WERI-Rb-1 (cell line): Measurements from ENCODE around the gene RFTN1.

Experiments used
- DNase-seq: peaks from one replicate; pipeline ENCODE4 v3.0.0-alpha.2; 2020
- H3K27ac ChIP-seq: fragments of 250-450 bp; sonication (Bioruptor Pico); 2 replicates; pipeline ENCODE4 v1.5.1; 2020; ENCODE audit warnings: mild to moderate bottlenecking, moderate library complexity
- H3K27me3 ChIP-seq: fragments of 250-450 bp; sonication (Bioruptor Pico); 2 replicates; pipeline ENCODE4 v1.5.1; 2021; ENCODE audit warnings: mild to moderate bottlenecking, low read depth, moderate library complexity; ENCODE audit not compliant: insufficient read depth, severe bottlenecking
- H3K36me3 ChIP-seq: fragments of 250-450 bp; sonication (Bioruptor Pico); 2 replicates; pipeline ENCODE4 v1.5.1; 2020; ENCODE audit warnings: mild to moderate bottlenecking, moderate library complexity
- H3K4me3 ChIP-seq: 2 replicates; pipeline ENCODE4 v1.5.1; 2011; ENCODE audit warnings: low read depth, mild to moderate bottlenecking, control low read depth, low read length
- H3K9me3 ChIP-seq: fragments of 250-450 bp; sonication (Bioruptor Pico); 2 replicates; pipeline ENCODE4 v1.5.1; 2021; ENCODE audit warnings: mild to moderate bottlenecking, moderate library complexity; ENCODE audit not compliant: severe bottlenecking
- CTCF ChIP-seq: IDR thresholded peaks from 2 replicates; pipeline ENCODE4 v1.5.1; 2011; ENCODE audit warnings: low read depth, mild to moderate bottlenecking, control low read depth, inconsistent platforms, low read length

Gene RFTN1

GRCh38 chr3:16383864-16384263 is 129.6 kb downstream of the RFTN1 start:
- H3K9me3 ChIP-seq, result no peaks in the 10 kb centered on the region
- no peak for TF ChIP-seq CTCF
- no peaks in the 10 kb centered on the region for H3K27me3 ChIP-seq
- H3K4me3 ChIP-seq, result no peak overlapping the region
- no peak for DNase-seq
- H3K27ac ChIP-seq, result no peak overlapping the region
- no peaks in the 10 kb centered on the region for H3K36me3 ChIP-seq

DNA sequence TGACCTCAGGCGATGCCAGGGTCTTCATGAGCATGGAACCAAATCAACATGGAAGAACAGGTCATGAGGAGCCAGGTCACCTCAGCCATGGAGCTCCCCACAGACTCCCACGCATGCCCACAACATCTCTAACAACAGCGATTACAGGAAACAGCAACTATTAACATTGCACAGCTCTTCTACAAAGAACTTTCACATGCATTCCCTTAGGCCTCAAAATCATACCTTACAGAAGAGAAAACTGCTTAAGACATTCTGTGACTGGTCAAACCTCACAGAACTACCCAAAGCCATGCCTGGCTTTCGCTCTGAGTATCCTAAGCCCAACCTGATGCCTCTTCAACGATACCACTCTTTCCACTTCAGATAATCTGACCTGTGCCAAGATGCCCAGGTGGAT is 130.7 kb downstream of the RFTN1 start:
- H3K4me3 ChIP-seq, result no peak overlapping the region
- no peaks in the 10 kb centered on the region for H3K9me3 ChIP-seq
- no peak overlapping the region for H3K27ac ChIP-seq
- no peaks in the 10 kb centered on the region for H3K36me3 ChIP-seq
- DNase-seq, result no peak
- no peak for TF ChIP-seq CTCF
- no peaks in the 10 kb centered on the region for H3K27me3 ChIP-seq

DNA sequence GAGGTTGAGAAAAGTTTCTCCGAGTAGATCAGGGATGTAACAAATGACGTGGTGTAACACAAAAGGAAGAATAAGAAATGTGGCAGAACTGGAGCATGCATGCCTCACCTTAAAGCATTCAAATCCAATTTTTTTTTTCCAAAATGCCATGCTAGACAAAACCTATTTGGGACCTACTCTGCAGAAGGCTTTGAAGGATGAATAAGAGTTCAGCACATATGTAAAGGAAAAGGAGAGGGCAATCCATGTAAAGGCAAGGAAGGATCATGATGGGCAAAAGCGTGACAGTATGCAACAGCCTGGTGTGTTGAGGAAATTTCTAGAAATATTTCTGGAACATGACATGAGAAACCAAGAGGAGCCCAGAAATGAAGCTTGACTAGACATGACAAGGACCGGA is 132.1 kb downstream of the RFTN1 start:
- H3K36me3 ChIP-seq, result no peaks in the 10 kb centered on the region
- H3K4me3 ChIP-seq, result no peak overlapping the region
- H3K27ac ChIP-seq, result no peak overlapping the region
- no peaks in the 10 kb centered on the region for H3K27me3 ChIP-seq
- no peak for TF ChIP-seq CTCF
- no peak for DNase-seq
- H3K9me3 ChIP-seq, result no peaks in the 10 kb centered on the region

DNA sequence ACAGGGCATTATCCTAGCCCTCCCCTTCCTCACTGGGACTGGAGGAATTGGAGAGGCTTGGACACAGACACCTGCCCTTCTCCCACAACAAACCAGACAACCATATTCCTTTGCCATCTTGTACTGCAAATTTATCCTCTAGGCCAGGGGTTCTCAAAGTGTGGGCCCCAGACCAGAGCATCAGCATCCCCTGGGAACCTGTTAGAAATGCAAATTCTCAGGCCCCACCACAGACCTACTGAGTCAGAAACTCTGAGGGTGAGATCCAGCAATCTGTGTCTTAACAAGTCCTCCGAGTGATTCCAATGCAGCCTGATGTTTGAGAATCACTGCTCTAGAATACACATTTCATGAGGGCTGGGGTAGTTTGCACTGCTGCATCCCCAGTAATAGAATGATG is 133.1 kb downstream of the RFTN1 start:
- H3K27ac ChIP-seq, result no peak overlapping the region

GRCh38 chr3:16379838-16380237 is 133.7 kb downstream of the RFTN1 start:
- TF ChIP-seq CTCF, result no peak
- Histone ChIP-seq H3K9me3 (no peaks in the 10 kb centered on the region), H3K27me3 (no peaks in the 10 kb centered on the region), H3K4me3 (no peak overlapping the region), H3K36me3 (no peaks in the 10 kb centered on the region), H3K27ac (no peak overlapping the region)
- no peak for DNase-seq

More for the DNA sequence above, 133.1 kb downstream of the RFTN1 start:
- H3K36me3 ChIP-seq, result no peaks in the 10 kb centered on the region
- H3K4me3 ChIP-seq, result no peak overlapping the region
- H3K9me3 ChIP-seq, result no peaks in the 10 kb centered on the region
- no peaks in the 10 kb centered on the region for H3K27me3 ChIP-seq
- TF ChIP-seq CTCF, result no peak
- DNase-seq, result no peak

GRCh38 chr3:16378920-16379319 is 134.6 kb downstream of the RFTN1 start:
- no peaks in the 10 kb centered on the region for H3K27me3 ChIP-seq
- TF ChIP-seq CTCF, result no peak
- no peaks in the 10 kb centered on the region for H3K36me3 ChIP-seq
- H3K9me3 ChIP-seq, result no peaks in the 10 kb centered on the region
- H3K27ac ChIP-seq, result no peak overlapping the region
- H3K4me3 ChIP-seq, result no peak overlapping the region
- no peak for DNase-seq
